ENCODE results near the gene SPHK2. TPM values are rescaled to one million over a fixed set of nuclear protein-coding genes. Genes with fewer than 3 reads are reported as not detected.

The SPHK2 gene
- total RNA-seq, 1 experiment from 2014 or later: 38.8 TPM

DNA sequence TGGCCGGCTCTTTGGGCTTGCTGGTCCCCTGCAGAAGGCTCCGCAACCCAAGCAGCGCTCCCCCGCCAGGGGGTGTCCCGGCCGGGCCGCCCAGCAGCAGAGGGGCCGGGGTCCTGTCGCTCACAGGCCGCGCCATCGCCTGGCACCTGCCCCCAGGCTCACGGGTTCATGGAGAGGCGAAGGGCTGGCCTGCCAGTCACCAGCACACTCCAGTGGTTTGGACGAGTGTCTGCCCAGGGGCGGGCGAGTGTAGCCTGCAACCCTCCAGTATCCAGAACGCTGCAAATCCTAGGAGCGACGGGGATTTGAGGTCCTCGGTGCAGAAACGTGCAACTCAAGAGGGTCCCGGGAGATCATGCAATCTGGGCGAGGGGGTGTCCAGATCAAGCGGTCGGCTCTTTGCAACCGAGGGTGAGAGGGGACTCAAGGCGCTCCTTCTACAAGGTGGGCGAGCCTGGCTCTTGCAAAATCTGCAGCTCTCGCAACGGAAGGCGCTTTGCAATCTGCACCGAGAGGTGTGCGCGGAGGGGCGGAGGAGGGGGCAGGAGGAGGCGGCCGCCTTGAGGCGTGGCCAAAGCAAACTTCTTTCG, 17.6 kb downstream of the SPHK2 start, which contains the start of gene DBP:
DBP (minus strand) TSS at position 521 of the 590 bp plus-strand sequence; CDS start at position 136, 385 bp downstream.
- H3K4me1 ChIP-seq (ENCODE audit: insufficient read depth, low read length, poor library complexity, severe bottlenecking): peaks cover 37% of the 10 kb centered on the region
- BruUV-seq (replicated peaks): no TSS peak
- H3K27ac ChIP-seq (ENCODE audit: low read depth, low read length, poor library complexity, severe bottlenecking): peak within 1 kb of the TSS; percentile 94

DNA sequence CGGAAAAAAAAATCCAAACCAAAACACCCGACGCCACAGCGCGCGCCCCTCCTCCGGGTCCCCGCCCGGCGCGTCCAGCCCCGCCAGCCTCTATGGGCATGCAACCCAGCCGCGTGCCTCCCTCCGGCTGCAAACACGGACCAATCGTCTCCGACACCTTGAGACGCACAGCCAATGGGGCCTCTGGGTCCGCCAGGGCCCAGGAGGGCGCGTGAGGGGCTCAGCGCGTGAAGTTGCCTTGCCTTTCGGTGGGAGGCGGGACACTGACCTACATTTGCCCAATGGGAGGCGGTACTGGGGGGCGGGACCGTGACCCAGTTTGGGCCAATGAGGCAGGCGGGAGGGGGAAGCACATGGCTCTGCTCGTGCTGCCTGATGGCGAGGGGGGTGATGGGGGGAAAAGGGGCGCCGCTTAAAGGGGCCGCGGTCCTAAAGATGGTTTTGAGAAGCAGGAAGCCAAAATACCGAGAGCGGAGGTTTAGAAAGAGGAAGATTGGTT, 18.2 kb downstream of the SPHK2 start:
- peak; percentile 100 for DNase-seq (ENCODE audit: low spot score)
- peaks cover 35% of the 10 kb centered on the region for H3K4me1 ChIP-seq (ENCODE audit: insufficient read depth, low read length, poor library complexity, severe bottlenecking)
- CTCF ChIA-PET: interaction anchor here (0.5 kb wide), 1 partner anchor 73 kb away, joined by 8 read pairs; no protein-coding TSS in a partner anchor
- POLR2A ChIA-PET (ENCODE audit: low non-redundant PET): interaction anchor here (0.7 kb wide), 1 partner anchor 858 kb away, joined by 5 read pairs; no protein-coding TSS in a partner anchor
- peak overlapping the region; percentile 67 for H3K4me3 ChIP-seq (ENCODE audit: low read depth, low read length, poor library complexity, severe bottlenecking)
- peaks cover 10% of the 10 kb centered on the region for H3K36me3 ChIP-seq (ENCODE audit: insufficient read depth, low read length, poor library complexity, severe bottlenecking)
- TF ChIP-seq, protein P1, sequence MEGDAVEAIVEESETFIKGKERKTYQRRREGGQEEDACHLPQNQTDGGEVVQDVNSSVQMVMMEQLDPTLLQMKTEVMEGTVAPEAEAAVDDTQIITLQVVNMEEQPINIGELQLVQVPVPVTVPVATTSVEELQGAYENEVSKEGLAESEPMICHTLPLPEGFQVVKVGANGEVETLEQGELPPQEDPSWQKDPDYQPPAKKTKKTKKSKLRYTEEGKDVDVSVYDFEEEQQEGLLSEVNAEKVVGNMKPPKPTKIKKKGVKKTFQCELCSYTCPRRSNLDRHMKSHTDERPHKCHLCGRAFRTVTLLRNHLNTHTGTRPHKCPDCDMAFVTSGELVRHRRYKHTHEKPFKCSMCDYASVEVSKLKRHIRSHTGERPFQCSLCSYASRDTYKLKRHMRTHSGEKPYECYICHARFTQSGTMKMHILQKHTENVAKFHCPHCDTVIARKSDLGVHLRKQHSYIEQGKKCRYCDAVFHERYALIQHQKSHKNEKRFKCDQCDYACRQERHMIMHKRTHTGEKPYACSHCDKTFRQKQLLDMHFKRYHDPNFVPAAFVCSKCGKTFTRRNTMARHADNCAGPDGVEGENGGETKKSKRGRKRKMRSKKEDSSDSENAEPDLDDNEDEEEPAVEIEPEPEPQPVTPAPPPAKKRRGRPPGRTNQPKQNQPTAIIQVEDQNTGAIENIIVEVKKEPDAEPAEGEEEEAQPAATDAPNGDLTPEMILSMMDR (conservative IDR thresholded peaks at IDR 0.05; ENCODE audit: low read depth, low read length): no peak
- no peaks in the 10 kb centered on the region for H3K9me3 ChIP-seq (ENCODE audit: low read depth, low read length, poor library complexity, severe bottlenecking)
- BruUV-seq (replicated peaks): no TSS peak
- intact Hi-C loops (cut with micrococcal nuclease; ENCODE audit: unreplicated experiment): no loop called here
- H3K27ac ChIP-seq (ENCODE audit: low read depth, low read length, poor library complexity, severe bottlenecking): peak overlapping the region; percentile 94
- no peaks in the 10 kb centered on the region for H3K27me3 ChIP-seq (replicated peaks; ENCODE audit: insufficient read depth, low read depth, low read length, poor library complexity)

More for the DNA sequence above, 17.6 kb downstream of the SPHK2 start, which contains the start of gene DBP:
- Histone ChIP-seq H3K4me3 (ENCODE audit: low read depth, low read length, poor library complexity, severe bottlenecking) (peak within 1 kb of the TSS; percentile 67), H3K9me3 (ENCODE audit: low read depth, low read length, poor library complexity, severe bottlenecking) (no peaks in the 10 kb centered on the region), H3K36me3 (ENCODE audit: insufficient read depth, low read length, poor library complexity, severe bottlenecking) (peaks cover 11% of the 10 kb centered on the region), H3K27me3 (replicated peaks; ENCODE audit: insufficient read depth, low read depth, low read length, poor library complexity) (no peaks in the 10 kb centered on the region)
- no peak for TF ChIP-seq EZH2 (IDR thresholded peaks at IDR 0.05; ENCODE audit: borderline replicate concordance, low read depth, low read length, poor library complexity, severe bottlenecking)
- TF ChIP-seq, protein P1 (conservative IDR thresholded peaks at IDR 0.05; ENCODE audit: low read depth, low read length): peak; percentile 22; the same call in 1 of the 2 replicates
- CTCF ChIA-PET: no interaction called here
- intact Hi-C loops (cut with micrococcal nuclease; ENCODE audit: unreplicated experiment): no loop called here
- POLR2A ChIA-PET (ENCODE audit: low non-redundant PET): interaction anchor here (0.6 to 0.7 kb wide), 2 partner anchors 131 to 859 kb away, joined by 5 read pairs; no protein-coding TSS in a partner anchor
- DNase-seq (ENCODE audit: low spot score): no peak

DNA sequence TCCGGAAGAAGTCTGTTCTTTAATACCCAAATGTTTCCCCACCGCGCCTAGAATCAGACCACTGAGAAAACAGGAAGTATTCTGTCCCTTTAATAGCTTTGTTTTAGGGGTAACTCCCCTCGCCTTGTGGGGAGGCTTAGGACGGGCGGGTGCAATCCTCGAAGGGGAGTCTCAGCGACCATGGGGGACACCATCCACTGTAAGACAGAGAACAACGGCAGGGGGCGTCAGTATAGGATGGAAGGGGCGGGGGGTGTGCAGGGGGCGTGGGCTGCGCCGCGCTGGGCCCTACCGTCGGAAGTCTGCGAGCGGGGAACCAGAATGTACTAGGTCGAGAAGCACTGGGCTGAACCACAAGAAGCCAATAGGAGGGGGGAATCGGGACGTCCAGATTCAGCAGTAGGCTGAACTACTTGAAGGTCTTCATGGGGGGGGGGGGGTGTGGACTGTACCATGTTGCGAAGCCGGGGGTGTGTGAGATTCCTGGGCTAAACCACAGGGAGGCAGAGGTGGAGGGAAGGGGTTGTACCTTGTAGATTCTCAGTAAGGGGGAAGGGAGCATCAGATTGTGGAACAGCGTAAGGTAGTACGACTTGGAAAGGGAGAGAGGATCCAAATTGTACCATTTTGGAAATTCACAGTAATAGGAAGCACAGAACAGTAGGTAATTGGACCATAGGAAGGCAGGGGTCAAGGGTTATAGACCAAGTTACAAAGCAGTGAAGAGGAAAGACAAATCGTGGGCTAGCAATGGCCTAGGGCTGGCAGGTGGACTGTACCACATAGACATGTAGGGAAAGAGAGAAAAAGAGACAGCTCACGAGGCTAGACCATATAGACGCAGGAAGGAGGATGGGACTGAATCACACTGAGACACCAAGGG, 18.9 kb downstream of the SPHK2 start:
- H3K27me3 ChIP-seq (replicated peaks; ENCODE audit: insufficient read depth, low read depth, low read length, poor library complexity): no peaks in the 10 kb centered on the region
- ChIA-PET POLR2A (ENCODE audit: low non-redundant PET) (no interaction called here), CTCF (interaction anchor here (0.5 kb wide), 1 partner anchor 72 kb away, joined by 8 read pairs; no protein-coding TSS in a partner anchor)
- peaks cover 28% of the 10 kb centered on the region for H3K4me1 ChIP-seq (ENCODE audit: insufficient read depth, low read length, poor library complexity, severe bottlenecking)
- intact Hi-C loops (cut with micrococcal nuclease; ENCODE audit: unreplicated experiment): no loop called here
- H3K4me3 ChIP-seq (ENCODE audit: low read depth, low read length, poor library complexity, severe bottlenecking): peak overlapping the region; percentile 41
- H3K36me3 ChIP-seq (ENCODE audit: insufficient read depth, low read length, poor library complexity, severe bottlenecking): peaks cover 3% of the 10 kb centered on the region
- TF ChIP-seq EZH2 (IDR thresholded peaks at IDR 0.05; ENCODE audit: borderline replicate concordance, low read depth, low read length, poor library complexity, severe bottlenecking): no peak
- TF ChIP-seq, protein P1 (conservative IDR thresholded peaks at IDR 0.05; ENCODE audit: low read depth, low read length): peak; percentile 47
- H3K27ac ChIP-seq (ENCODE audit: low read depth, low read length, poor library complexity, severe bottlenecking): peak overlapping the region; percentile 94
- no peaks in the 10 kb centered on the region for H3K9me3 ChIP-seq (ENCODE audit: low read depth, low read length, poor library complexity, severe bottlenecking)
- no TSS peak for BruUV-seq (replicated peaks)
- DNase-seq (ENCODE audit: low spot score): peak; percentile 96
